Prostate gland (tissue), 2 donors: Measurements from ENCODE around the gene C10orf105. TPM values are rescaled to one million over a fixed set of nuclear protein-coding genes. Genes with fewer than 3 reads are reported as not detected.

Source experiments
- DNase-seq: peaks from one replicate; pipeline ENCODE4 v3.0.0-alpha.2; 2019; ENCODE audit warnings: low spot score
- H3K27ac ChIP-seq, 2 donors: fragments of 200-600 bp; sonication (generic); 2 replicates each; pipeline ENCODE4 v1.5.1; 2017 to 2019
- H3K27me3 ChIP-seq: fragments of 200-600 bp; sonication (generic); replicated peaks from 2 replicates; pipeline ENCODE4 v1.5.1; 2019; ENCODE audit not compliant: insufficient read depth
- H3K36me3 ChIP-seq, 2 donors: fragments of 200-600 bp; sonication (generic); 1 replicate in 1 of 2; 2 replicates in 1 of 2; pipeline versions ENCODE4 v1.5.1 to v1.8.1; 2017 to 2019
- H3K4me1 ChIP-seq: fragments of 200-600 bp; sonication (generic); replicated peaks from 2 replicates; pipeline ENCODE4 v1.5.1; 2019
- H3K4me3 ChIP-seq, 2 donors: fragments of 200-600 bp; sonication (generic); 2 replicates each; pipeline ENCODE4 v1.5.1; 2017 to 2019
- H3K9me3 ChIP-seq: fragments of 200-600 bp; sonication (generic); 2 replicates; pipeline ENCODE4 v1.5.1; 2017
- CTCF ChIP-seq, 4 experiments: fragments of 200-600 bp in 2 of 4; fragments of 450-650 bp in 2 of 4; sonication (generic) in 2 of 4; IDR thresholded peaks; 1 replicate in 3 of 4; 2 replicates in 1 of 4; pipeline ENCODE4 v1.5.1; 2016 to 2019; ENCODE audit warnings: antibody characterized with exemption in 4 of 4, mild to moderate bottlenecking in 2 of 4, moderate library complexity in 2 of 4
- POLR2A ChIP-seq: fragments of 450-650 bp; IDR thresholded peaks from one replicate; pipeline ENCODE4 v1.6.1; 2016; ENCODE audit warnings: antibody characterized with exemption, mild to moderate bottlenecking
- POLR2AphosphoS5 ChIP-seq: sonication (generic); formaldehyde crosslinking; IDR thresholded peaks from one replicate; pipeline ENCODE4 v1.6.1; 2017; ENCODE audit warnings: antibody characterized with exemption
- WGBS: methylation state at CpG from one replicate; pipeline ENCODE4 v1.1.5; 2018; 5-methylcytosine and 5-hydroxymethylcytosine counted together
- intact Hi-C: fragments of 100-400 bp; cut with DNase I; formaldehyde crosslinking; loops from one replicate; pipeline ENCODE4 v1.14.2; 2022
- total RNA-seq, 2 donors: library from RNA; depleted of rRNA; stranded (reverse); fragments of >200 nt; gene quantifications; one replicate each; pipeline ENCODE4 v1.1.0, GENCODE V29; 2016

Gene C10orf105
- total RNA-seq, 2 donors from 2014 or later, result 0.11 TPM; not detected in 1

- WGBS, result 79% methylated on average over 8 of the region's 8 CpGs
- no peaks in the 10 kb centered on the region for H3K4me1 ChIP-seq
- no peak overlapping the region for H3K27ac ChIP-seq
- no peak overlapping the region for H3K4me3 ChIP-seq
- no peaks in the 10 kb centered on the region for H3K9me3 ChIP-seq
- H3K27me3 ChIP-seq, result no peaks in the 10 kb centered on the region
- no peaks in the 10 kb centered on the region for H3K36me3 ChIP-seq
- DNase-seq, result no peak
- intact Hi-C loops, result no loop called here
- no peak for TF ChIP-seq POLR2A
- no peak for TF ChIP-seq POLR2AphosphoS5
- no peak for TF ChIP-seq CTCF (IDR thresholded peaks at IDR 0.05)
Measured at GRCh38 chr10:71744897-71745663, 25.5 kb upstream of the C10orf105 start.

- 93% methylated on average over 1 of the region's 1 CpG for WGBS
- Histone ChIP-seq H3K27ac (no peak overlapping the region), H3K36me3 (no peaks in the 10 kb centered on the region), H3K4me3 (no peak overlapping the region), H3K4me1 (no peaks in the 10 kb centered on the region), H3K9me3 (no peaks in the 10 kb centered on the region), H3K27me3 (no peaks in the 10 kb centered on the region)
- intact Hi-C loops, result no loop called here
- TF ChIP-seq POLR2A, result no peak
- TF ChIP-seq CTCF (IDR thresholded peaks at IDR 0.05), result no peak
- TF ChIP-seq POLR2AphosphoS5, result no peak
- no peak for DNase-seq
Measured at GRCh38 chr10:71743866-71744265, 24.3 kb upstream of the C10orf105 start.

GRCh38 chr10:71743089-71743838 lies 23.7 kb upstream of the C10orf105 start:
- intact Hi-C loops, result no loop called here
- Histone ChIP-seq H3K27me3 (no peaks in the 10 kb centered on the region), H3K4me3 (no peak overlapping the region), H3K9me3 (no peaks in the 10 kb centered on the region), H3K27ac (no peak overlapping the region), H3K4me1 (no peaks in the 10 kb centered on the region), H3K36me3 (no peaks in the 10 kb centered on the region)
- TF ChIP-seq POLR2A, result no peak
- TF ChIP-seq POLR2AphosphoS5, result no peak
- no peak for TF ChIP-seq CTCF (IDR thresholded peaks at IDR 0.05)
- no peak for DNase-seq
- WGBS, result 87% methylated on average over 4 of the region's 4 CpGs

- no peak for DNase-seq
- intact Hi-C loops, result no loop called here
- peaks cover 4% of the 10 kb centered on the region for H3K4me1 ChIP-seq
- WGBS, result 82% methylated on average over 10 of the region's 10 CpGs
- H3K9me3 ChIP-seq, result no peaks in the 10 kb centered on the region
- no peak for TF ChIP-seq POLR2AphosphoS5
- TF ChIP-seq POLR2A, result no peak
- no peak for TF ChIP-seq CTCF (IDR thresholded peaks at IDR 0.05)
- no peaks in the 10 kb centered on the region for H3K27me3 ChIP-seq
- H3K4me3 ChIP-seq, result no peak overlapping the region
- no peaks in the 10 kb centered on the region for H3K36me3 ChIP-seq
- H3K27ac ChIP-seq, result no peak overlapping the region
Measured at GRCh38 chr10:71742301-71743088, 22.9 kb upstream of the C10orf105 start.
